T-cell (primary cell): Measurements from ENCODE around the gene SEC11A. TPM values are rescaled to one million over a fixed set of nuclear protein-coding genes. Genes with fewer than 3 reads are reported as not detected.
"Not testable (repeated sequence)": the region's sequence is repeated elsewhere in the genome, so short reads cannot be mapped to it uniquely, and the experiment has no call there.

Source experiments
- ATAC-seq, 4 experiments: fragments of 200-7000 bp in 3 of 4; fragments of 150-1000 bp in 1 of 4; cut with Tn5 transposase; replicated peaks in 1 of 4; 1 replicate in 3 of 4; 2 replicates in 1 of 4; pipeline ENCODE4 v1.10.0; 2021; ENCODE audit warnings: moderate library complexity in 3 of 4, mild to moderate bottlenecking in 2 of 4, moderate number of reproducible peaks in 1 of 4
- CTCF ChIA-PET, 2 donors: fragments of 300-600 bp; sonication (Branson Sonifier 250); formaldehyde crosslinking; loops; one replicate each; lab custom pipeline; 2022; ENCODE audit warnings: antibody characterized with exemption in 2 of 2; lab: Charles Lee
- POLR2A ChIA-PET, 2 donors: fragments of 300-600 bp; sonication (Branson Sonifier 250); formaldehyde crosslinking; loops; one replicate each; lab custom pipeline; 2022; ENCODE audit warnings: antibody characterized with exemption in 2 of 2; lab: Charles Lee
- DNase-seq, 35 experiments: peaks; one replicate each; pipeline versions ENCODE4 v3.0.0 to v3.0.0-alpha.2; 2013 to 2023
- H3K27ac ChIP-seq: one replicate; pipeline ENCODE4 v1.5.1; 2013; ENCODE audit warnings: low read length
- H3K27me3 ChIP-seq, 2 experiments: replicated peaks in 1 of 2; 1 replicate in 1 of 2; 2 replicates in 1 of 2; pipeline versions ENCODE4 v1.6.1 to v1.7.0; 2013; ENCODE audit warnings: low read length in 1 of 2, mixed read lengths in 1 of 2; ENCODE audit not compliant: control insufficient read depth in 2 of 2, insufficient read depth in 2 of 2; ENCODE audit errors: extremely low read depth in 1 of 2
- H3K36me3 ChIP-seq, 2 donors: 1 replicate in 1 of 2; 2 replicates in 1 of 2; pipeline versions ENCODE4 v1.6.1 to v1.7.0; 2013; ENCODE audit warnings: low read length in 1 of 2; ENCODE audit not compliant: control insufficient read depth in 2 of 2, insufficient read depth in 1 of 2; ENCODE audit errors: extremely low read depth in 1 of 2
- H3K4me1 ChIP-seq, 2 experiments: 1 replicate in 1 of 2; 2 replicates in 1 of 2; pipeline versions ENCODE4 v1.6.1 to v1.7.0; 2013; ENCODE audit warnings: low read length in 2 of 2, mixed read lengths in 1 of 2; ENCODE audit not compliant: insufficient read depth in 2 of 2, control insufficient read depth in 1 of 2; ENCODE audit errors: extremely low read depth in 1 of 2
- H3K4me3 ChIP-seq, 2 donors: 1 replicate in 1 of 2; 2 replicates in 1 of 2; pipeline versions ENCODE4 v1.5.1 to v1.7.0; 2013; ENCODE audit warnings: mild to moderate bottlenecking in 2 of 2, low read length in 1 of 2, moderate library complexity in 1 of 2; ENCODE audit not compliant: control insufficient read depth in 1 of 2; ENCODE audit errors: extremely low read depth in 1 of 2
- H3K9me3 ChIP-seq: 2 replicates; pipeline ENCODE4 v1.7.0; 2013
- H3K27ac Mint-ChIP-seq, 2 donors: one replicate each; pipeline ENCODE4 v1.8.0; 2020 to 2021; ENCODE audit warnings: mild to moderate bottlenecking in 2 of 2, mixed read lengths in 2 of 2
- H3K27me3 Mint-ChIP-seq, 2 donors: one replicate each; pipeline ENCODE4 v1.8.0; 2021 to 2022; ENCODE audit warnings: mixed read lengths in 2 of 2
- H3K36me3 Mint-ChIP-seq: one replicate; pipeline ENCODE4 v1.8.0; 2021; ENCODE audit warnings: mixed read lengths
- H3K4me1 Mint-ChIP-seq, 3 donors: one replicate each; pipeline ENCODE4 v1.8.0; 2020 to 2022; ENCODE audit warnings: mixed read lengths in 3 of 3, mild to moderate bottlenecking in 1 of 3
- H3K4me3 Mint-ChIP-seq, 3 donors: one replicate each; pipeline ENCODE4 v1.8.0; 2020 to 2022; ENCODE audit warnings: mild to moderate bottlenecking in 3 of 3, mixed read lengths in 3 of 3, moderate library complexity in 3 of 3
- H3K9me3 Mint-ChIP-seq, 3 donors: one replicate each; pipeline ENCODE4 v1.8.0; 2020 to 2022; ENCODE audit warnings: mixed read lengths in 3 of 3
- WGBS: methylation state at CpG from one replicate; pipeline ENCODE4 v1.1.5; 2013; ENCODE audit warnings: missing lambda C conversion rate; ENCODE audit not compliant: insufficient coverage; 5-methylcytosine and 5-hydroxymethylcytosine counted together
- total RNA-seq, 35 experiments: library from RNA in 6 of 35; stranded (reverse) in 6 of 35; fragments of 120-200 nt in 1 of 35; gene quantifications; one replicate each; pipeline versions ENCODE4 v1.2.1 to v1.2.4 and lab custom pipeline; 2013 to 2026

The SEC11A gene
- total RNA-seq, 5 donors from 2014 or later (not counting 1 experiment from before 2014, with no cell fraction given), result 52.3 to 68.9 (median 66.5) TPM

- H3K36me3 ChIP-seq, result no peaks in the 10 kb centered on the region
- 100% methylated on average over 1 of the region's 2 CpGs for WGBS
- Mint-ChIP-seq H3K27me3 (no peaks in the 10 kb centered on the region), H3K4me3 (no peak overlapping the region), H3K9me3 (no peaks in the 10 kb centered on the region), H3K27ac (peak overlapping the region in 1 of 2 donors; percentile 36), H3K4me1 (peaks cover 44 to 52% (median 49%) of the 10 kb centered on the region in 3 donors), H3K36me3 (no peaks in the 10 kb centered on the region)
- ChIA-PET CTCF (no interaction called here), POLR2A (interaction anchor here in 1 of 2 donors (0.6 kb wide), 1 partner anchor 106 kb away, joined by 3 read pairs; no protein-coding TSS in a partner anchor)
- H3K4me3 ChIP-seq, result no peak overlapping the region
- H3K27ac ChIP-seq, result no peak overlapping the region
- no peak for ATAC-seq
- no peaks in the 10 kb centered on the region for H3K27me3 ChIP-seq
- no peak for DNase-seq
- peaks cover 10 to 13% of the 10 kb centered on the region in 2 experiments for H3K4me1 ChIP-seq
- H3K9me3 ChIP-seq, result no peaks in the 10 kb centered on the region
These were observed 25.2 kb upstream of the SEC11A start for GRCh38 chr15:84741121-84741520.

- Mint-ChIP-seq H3K4me1 (peaks cover 43 to 51% (median 50%) of the 10 kb centered on the region in 3 donors), H3K27ac (no peak overlapping the region), H3K4me3 (no peak overlapping the region), H3K9me3 (no peaks in the 10 kb centered on the region), H3K27me3 (no peaks in the 10 kb centered on the region), H3K36me3 (no peaks in the 10 kb centered on the region)
- WGBS, result 98% methylated on average over 4 of the region's 4 CpGs
- H3K9me3 ChIP-seq, result no peaks in the 10 kb centered on the region
- DNase-seq (no peak), ATAC-seq (no peak)
- ChIA-PET CTCF (no interaction called here), POLR2A (interaction anchor here in 1 of 2 donors (0.6 kb wide), 1 partner anchor 105 kb away, joined by 3 read pairs; no protein-coding TSS in a partner anchor)
- no peak overlapping the region for H3K27ac ChIP-seq
- H3K4me3 ChIP-seq, result no peak overlapping the region
- no peaks in the 10 kb centered on the region for H3K36me3 ChIP-seq
- no peaks in the 10 kb centered on the region for H3K27me3 ChIP-seq
- peaks cover 13 to 16% of the 10 kb centered on the region in 2 experiments for H3K4me1 ChIP-seq
These were observed 24.8 kb upstream of the SEC11A start for GRCh38 chr15:84740691-84741090.

- Histone ChIP-seq H3K4me1 (peaks cover 27 to 42% of the 10 kb centered on the region in 2 experiments), H3K27me3 (no peaks in the 10 kb centered on the region), H3K27ac (peak overlapping the region; percentile 73), H3K9me3 (no peaks in the 10 kb centered on the region), H3K36me3 (no peaks in the 10 kb centered on the region), H3K4me3 (no peak overlapping the region)
- Mint-ChIP-seq H3K27me3 (no peaks in the 10 kb centered on the region), H3K36me3 (no peaks in the 10 kb centered on the region), H3K27ac (peak overlapping the region; percentile 76 to 77), H3K9me3 (no peaks in the 10 kb centered on the region), H3K4me3 (peak overlapping the region in 1 of 3 donors; percentile 76), H3K4me1 (peaks cover 49 to 53% (median 51%) of the 10 kb centered on the region in 3 donors)
- DNase-seq (no peak), ATAC-seq (no peak)
- ChIA-PET CTCF (interaction anchor here in 1 of 2 donors (0.5 kb wide), 1 partner anchor 75 kb away, joined by 3 read pairs; no protein-coding TSS in a partner anchor), POLR2A (interaction anchor here in 1 of 2 donors (0.6 kb wide), 1 partner anchor 20 kb away, joined by 3 read pairs; no protein-coding TSS in a partner anchor)
- no CpG with 5 or more reads among the region's 2 CpGs for WGBS
These were observed 21.1 kb upstream of the SEC11A start for GRCh38 chr15:84737005-84737404.

- DNase-seq, result peak in 33 of 35 experiments; percentile 35 to 76 (median 55)
- 0% methylated on average over 2 of the region's 5 CpGs for WGBS
- peaks cover 45 to 54% (median 50%) of the 10 kb centered on the region in 3 donors for H3K4me1 Mint-ChIP-seq
- Histone ChIP-seq H3K36me3 (no peaks in the 10 kb centered on the region), H3K9me3 (no peaks in the 10 kb centered on the region), H3K27me3 (no peaks in the 10 kb centered on the region), H3K4me3 (peak overlapping the region in 1 of 2 donors; percentile 30), H3K4me1 (peaks cover 27 to 43% of the 10 kb centered on the region in 2 experiments), H3K27ac (peak overlapping the region; percentile 73)
- no peaks in the 10 kb centered on the region for H3K9me3 Mint-ChIP-seq
- ATAC-seq, result peak; percentile 53 to 78 (median 68)
- H3K36me3 Mint-ChIP-seq, result no peaks in the 10 kb centered on the region
- no peaks in the 10 kb centered on the region for H3K27me3 Mint-ChIP-seq
- peak overlapping the region; percentile 32 to 76 (median 35) for H3K4me3 Mint-ChIP-seq
- POLR2A ChIA-PET, result interaction anchor here in 1 of 2 donors (0.6 to 0.8 kb wide), 3 partner anchors 16 to 350 kb away, joined by 3 to 10 read pairs (median 4); no protein-coding TSS in a partner anchor
- peak overlapping the region; percentile 65 to 90 for H3K27ac Mint-ChIP-seq
- CTCF ChIA-PET, result interaction anchor here (0.6 to 1.9 kb wide), 7 partner anchors 9 to 241 kb away, joined by 3 to 10 read pairs (median 4); no protein-coding TSS in a partner anchor
These were observed 20.4 kb upstream of the SEC11A start for GRCh38 chr15:84736375-84736774.

GRCh38 chr15:84735480-84736061, 19.6 kb upstream of the SEC11A start:
- 6% methylated on average over 6 of the region's 9 CpGs for WGBS
- peak overlapping the region; percentile 89 to 90 for H3K27ac Mint-ChIP-seq
- ChIA-PET POLR2A (interaction anchor here (0.6 to 1.2 kb wide), 7 partner anchors 12 to 60 kb away, joined by 3 to 5 read pairs (median 4); no protein-coding TSS in a partner anchor), CTCF (interaction anchor here (0.6 to 1.9 kb wide), 12 partner anchors 11 to 1682 kb away, joined by 3 to 18 read pairs (median 3); partner anchors contain the start of gene SEC11A (in 1 of the 2))
- ATAC-seq (peak in 2 of 4 experiments; percentile 4 to 9), DNase-seq (peak in 1 of 35 experiments; percentile 22)
- not testable (repeated sequence) for H3K36me3 Mint-ChIP-seq, H3K27me3 ChIP-seq, H3K27me3 Mint-ChIP-seq, H3K9me3 Mint-ChIP-seq, H3K36me3 ChIP-seq, H3K9me3 ChIP-seq
- H3K4me1 Mint-ChIP-seq, result peaks cover 44 to 47% (median 44%) of the 10 kb centered on the region in 3 donors
- peak overlapping the region in 1 of 2 donors; percentile 36 for H3K4me3 ChIP-seq
- H3K4me3 Mint-ChIP-seq, result peak overlapping the region; percentile 68 to 76 (median 70)
- peaks cover 27 to 43% of the 10 kb centered on the region in 2 experiments for H3K4me1 ChIP-seq
- H3K27ac ChIP-seq, result peak overlapping the region; percentile 73

GRCh38 chr15:84734794-84735479, 19.0 kb upstream of the SEC11A start:
- peaks cover 27 to 43% of the 10 kb centered on the region in 2 experiments for H3K4me1 ChIP-seq
- H3K9me3 Mint-ChIP-seq, result no peaks in the 10 kb centered on the region
- DNase-seq, result peak; percentile 38 to 84 (median 63)
- no peaks in the 10 kb centered on the region for H3K36me3 Mint-ChIP-seq
- H3K9me3 ChIP-seq, result no peaks in the 10 kb centered on the region
- whole genome bisulfite sequencing, result 0% methylated on average over 7 of the region's 7 CpGs
- H3K4me3 Mint-ChIP-seq, result peak overlapping the region; percentile 68 to 76 (median 70)
- H3K4me3 ChIP-seq, result peak overlapping the region; percentile 36 to 40
- H3K4me1 Mint-ChIP-seq, result peaks cover 44 to 47% (median 44%) of the 10 kb centered on the region in 3 donors
- no peaks in the 10 kb centered on the region for H3K27me3 Mint-ChIP-seq
- H3K27me3 ChIP-seq, result no peaks in the 10 kb centered on the region
- H3K36me3 ChIP-seq, result no peaks in the 10 kb centered on the region
- peak; percentile 81 to 90 (median 84) for ATAC-seq
- POLR2A ChIA-PET, result interaction anchor here (0.5 to 1.2 kb wide), 9 partner anchors 10 to 98 kb away, joined by 3 to 8 read pairs (median 4); no protein-coding TSS in a partner anchor
- CTCF ChIA-PET, result interaction anchor here (0.6 to 1.9 kb wide), 9 partner anchors 9 to 1681 kb away, joined by 3 to 18 read pairs (median 3); partner anchors contain the start of gene SEC11A (in 1 of the 2)
- H3K27ac Mint-ChIP-seq, result peak overlapping the region; percentile 89 to 90
- H3K27ac ChIP-seq, result peak overlapping the region; percentile 73
